ENCODE data around the gene CCDC177. TPM values are rescaled to one million over a fixed set of nuclear protein-coding genes. Genes with fewer than 3 reads are reported as not detected.

Gene CCDC177
- total RNA-seq, 1 experiment from 2014 or later: not detected

DNA sequence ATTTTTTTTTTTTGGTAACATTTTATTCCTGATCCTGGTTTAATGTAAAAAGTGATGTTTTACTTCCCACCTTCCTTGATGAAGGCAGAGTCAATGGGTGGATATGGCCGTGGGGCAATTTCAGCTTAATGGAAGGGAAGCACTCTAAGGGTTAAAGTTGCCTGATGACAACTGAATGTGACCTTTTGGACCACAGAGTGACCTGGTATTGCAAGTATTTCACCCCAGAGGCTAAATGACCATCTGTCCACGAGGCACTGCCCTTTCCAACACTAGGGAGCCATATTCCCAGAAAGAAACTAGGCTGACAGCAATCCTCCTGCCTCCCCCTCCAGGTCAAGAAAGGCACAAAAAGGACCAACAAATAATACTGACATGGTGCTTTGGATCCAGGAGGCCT lies 4.8 kb downstream of the CCDC177 start:
- DNase-seq (ENCODE audit: low read depth): no peak

DNA sequence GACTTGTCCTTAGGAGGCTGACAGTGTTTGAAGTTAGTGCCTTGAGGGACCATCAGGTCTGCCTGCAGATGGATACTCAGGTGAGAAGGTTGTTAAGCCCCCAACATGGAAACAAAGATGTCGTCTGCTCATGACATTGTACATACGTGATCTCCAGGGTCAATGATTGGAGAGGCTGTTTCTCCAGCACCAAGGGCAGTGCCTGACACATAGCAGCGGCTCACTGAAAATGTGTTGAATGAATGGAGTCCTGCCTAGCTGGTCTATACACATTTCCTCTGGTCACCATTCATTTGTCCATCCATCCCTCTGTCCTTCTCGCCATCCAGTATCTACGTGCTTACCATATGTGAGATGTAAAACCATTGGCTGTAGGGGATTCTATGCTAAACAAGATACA lies 7.1 kb downstream of the CCDC177 start:
- DNase-seq (ENCODE audit: low read depth): no peak

DNA sequence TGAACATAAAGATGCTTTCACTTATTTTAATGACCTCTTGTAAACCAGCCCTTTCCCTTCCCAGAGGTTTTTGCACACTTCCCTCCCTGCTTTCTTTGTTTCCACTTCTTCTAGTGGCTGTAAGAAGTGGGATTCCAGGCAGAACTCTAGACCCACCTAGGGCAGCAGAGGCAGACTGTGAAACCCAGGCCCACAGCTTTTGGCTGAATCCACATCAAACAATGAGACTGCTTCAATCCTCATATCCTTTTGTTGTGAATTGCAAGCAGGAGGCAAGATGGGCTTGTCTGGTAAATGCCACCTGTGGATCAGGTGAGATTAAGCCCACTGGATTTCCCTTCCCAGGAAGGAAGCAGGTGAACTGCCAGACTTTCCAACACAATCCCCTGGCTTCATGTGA lies 12.8 kb downstream of the CCDC177 start:
- DNase-seq (ENCODE audit: low read depth): no peak

- no peak for DNase-seq (ENCODE audit: low read depth)
These were observed 13.8 kb downstream of the CCDC177 start for GRCh38 chr14:69560826-69561225.

- no peak for DNase-seq (ENCODE audit: low read depth)
These were observed 15.1 kb downstream of the CCDC177 start for GRCh38 chr14:69559581-69560011.

GRCh38 chr14:69558774-69559173 lies 15.9 kb downstream of the CCDC177 start:
- DNase-seq (ENCODE audit: low read depth): no peak

DNA sequence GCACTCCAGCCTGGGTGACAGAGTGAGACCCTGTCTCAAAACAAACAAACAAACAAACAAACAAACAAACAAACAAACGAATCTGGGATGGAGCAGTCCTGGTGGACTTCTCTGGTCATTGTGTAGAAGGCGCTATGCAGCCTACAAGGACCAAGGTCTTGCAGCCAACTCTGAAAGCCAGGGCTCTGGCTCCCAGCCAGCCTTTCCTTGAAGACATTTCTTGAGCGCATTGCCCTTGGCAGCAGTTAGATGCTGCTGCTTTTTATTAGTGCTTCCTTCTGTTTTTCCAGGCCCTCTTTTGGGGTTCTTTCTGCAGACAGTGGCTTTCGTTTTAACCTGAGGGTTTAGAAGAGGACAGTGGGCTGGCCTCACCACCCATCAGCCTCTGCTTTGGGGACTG lies 20.2 kb downstream of the CCDC177 start:
- DNase-seq (ENCODE audit: low read depth): no peak

DNA sequence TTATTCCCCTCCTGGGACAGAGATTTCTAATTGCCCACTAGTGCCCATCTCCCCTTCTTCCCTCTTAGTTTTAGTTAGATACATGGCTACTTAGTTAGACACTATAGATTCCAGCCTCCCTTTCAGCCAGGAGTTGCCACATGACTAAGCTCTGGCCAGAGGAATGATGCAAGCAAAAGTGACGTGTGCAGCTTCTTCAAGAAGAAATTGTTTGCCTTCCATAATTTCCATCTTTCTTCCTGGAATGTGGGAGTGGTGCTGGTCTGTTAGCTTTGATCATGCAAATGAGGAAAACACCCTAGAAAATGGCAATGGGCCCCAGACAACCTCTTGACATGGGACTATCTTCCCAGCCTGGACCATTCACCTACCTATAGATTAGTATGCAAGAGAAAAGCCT lies 21.4 kb downstream of the CCDC177 start:
- DNase-seq (ENCODE audit: low read depth): no peak

DNA sequence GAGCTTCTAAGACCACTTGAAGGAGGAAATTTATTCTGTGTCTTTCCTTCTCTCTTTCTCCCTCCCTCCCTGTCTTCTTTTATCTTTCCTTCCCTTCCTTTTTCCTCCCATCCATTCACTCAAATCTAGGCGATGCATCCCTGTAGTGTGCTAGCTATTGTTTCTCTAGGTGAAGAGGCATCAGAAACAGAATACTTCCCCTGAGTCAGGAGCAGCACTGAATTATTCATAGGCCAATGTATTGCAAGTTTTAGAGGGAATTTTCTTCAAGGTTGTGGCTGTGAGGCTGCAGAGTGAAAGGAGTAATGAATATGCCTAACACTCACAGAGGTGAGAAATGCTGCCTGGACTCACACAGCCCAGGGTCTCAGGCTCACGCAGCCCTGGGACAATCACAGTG lies 23.2 kb downstream of the CCDC177 start:
- DNase-seq (ENCODE audit: low read depth): no peak

GRCh38 chr14:69548566-69548965 lies 26.1 kb downstream of the CCDC177 start:
- no peak for DNase-seq (ENCODE audit: low read depth)

DNA sequence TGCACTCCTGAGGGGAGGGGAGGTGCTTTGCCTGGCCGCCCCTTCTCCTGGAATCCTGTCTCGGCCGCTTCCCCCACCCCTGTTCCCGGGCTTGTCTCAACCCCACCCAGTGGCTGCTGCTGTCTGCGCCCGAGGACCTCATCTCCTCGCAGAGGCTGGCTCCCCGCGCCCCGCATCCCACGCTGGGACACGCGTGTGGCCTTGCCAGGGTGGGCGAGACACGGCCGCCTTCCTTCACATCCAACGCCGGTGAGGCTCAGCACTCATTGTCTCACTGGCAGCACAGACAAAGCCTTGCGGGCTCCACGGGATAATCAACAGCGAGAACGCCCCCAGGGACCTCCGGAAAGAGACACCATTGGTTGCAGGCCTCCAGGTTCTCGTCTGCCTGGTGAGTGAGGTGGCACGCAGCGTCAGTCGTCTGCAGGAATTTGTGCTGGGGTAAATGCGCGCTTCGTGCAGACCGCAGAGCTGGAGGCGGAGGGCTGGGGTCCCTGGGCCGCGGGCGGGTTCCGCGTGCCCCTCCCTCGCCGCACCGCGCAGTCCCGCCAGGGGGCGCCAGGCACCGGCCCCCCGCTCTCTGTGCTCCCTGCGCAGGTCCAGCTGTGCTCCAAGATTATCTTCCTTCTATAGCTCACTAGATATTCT lies 26.8 kb downstream of the CCDC177 start:
- DNase-seq (ENCODE audit: low read depth): no peak

DNA sequence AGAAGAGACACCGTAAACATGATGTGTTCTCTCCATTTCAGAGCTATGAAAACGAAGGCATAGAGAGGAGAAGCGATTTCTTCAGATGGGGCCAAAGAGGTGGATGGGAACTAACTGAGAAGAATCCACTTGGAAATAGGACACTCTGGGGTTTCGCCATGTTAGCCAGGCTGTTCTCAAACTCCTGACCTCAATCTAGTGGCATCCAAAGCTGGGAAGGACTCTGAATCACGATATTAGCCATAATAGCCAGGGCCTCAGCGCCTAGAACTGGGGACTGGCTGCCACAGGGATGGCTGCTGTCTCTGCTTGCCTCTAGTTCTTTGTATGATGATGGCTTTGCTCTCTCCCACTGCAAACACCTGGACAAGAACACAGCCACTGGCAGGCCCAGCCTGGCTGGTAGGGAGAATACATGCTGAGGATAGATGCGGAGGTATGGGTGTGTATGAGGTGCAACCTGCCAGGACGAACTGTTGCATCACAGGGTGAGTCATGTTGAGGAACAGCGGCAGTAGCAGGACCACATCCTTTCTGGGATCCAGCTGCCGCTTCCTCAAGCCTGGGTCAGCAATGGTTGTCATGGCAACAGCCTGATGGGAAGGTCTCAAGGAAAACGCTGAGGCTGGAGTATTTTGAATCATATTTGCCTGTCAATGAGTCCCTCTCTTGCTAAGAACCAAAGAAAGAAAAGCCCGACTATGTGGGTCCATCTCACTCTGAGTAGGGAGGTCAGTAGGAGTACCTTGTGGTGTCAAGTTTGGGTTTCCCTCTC lies 31.1 kb downstream of the CCDC177 start:
- DNase-seq (ENCODE audit: low read depth): peak; percentile 95

GRCh38 chr14:69542311-69542710 lies 32.4 kb downstream of the CCDC177 start:
- no peak for DNase-seq (ENCODE audit: low read depth)

- no peak for DNase-seq (ENCODE audit: low read depth)
These were observed 33.9 kb downstream of the CCDC177 start for GRCh38 chr14:69540654-69541335.

GRCh38 chr14:69539631-69540410 lies 34.9 kb downstream of the CCDC177 start:
- DNase-seq (ENCODE audit: low read depth): peak; percentile 32

DNA sequence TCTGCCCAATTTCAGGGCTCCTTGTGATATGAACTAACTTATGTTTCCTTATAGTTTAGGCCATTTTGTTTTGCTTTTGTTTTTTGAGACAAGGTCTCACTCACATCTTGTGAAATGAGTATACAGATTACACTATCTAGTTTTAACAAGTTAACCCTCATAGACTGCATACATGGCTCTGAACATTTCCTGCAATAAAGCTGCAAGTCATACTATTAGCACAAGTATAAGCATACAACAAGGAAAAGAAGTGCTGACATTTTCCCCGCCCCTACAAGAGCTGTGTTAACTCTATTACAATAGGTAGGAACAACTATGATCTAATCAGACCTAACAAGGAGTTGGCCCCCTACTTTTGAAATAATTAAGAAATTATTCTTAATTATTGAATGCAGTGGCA lies 35.9 kb downstream of the CCDC177 start:
- no peak for DNase-seq (ENCODE audit: low read depth)

DNA sequence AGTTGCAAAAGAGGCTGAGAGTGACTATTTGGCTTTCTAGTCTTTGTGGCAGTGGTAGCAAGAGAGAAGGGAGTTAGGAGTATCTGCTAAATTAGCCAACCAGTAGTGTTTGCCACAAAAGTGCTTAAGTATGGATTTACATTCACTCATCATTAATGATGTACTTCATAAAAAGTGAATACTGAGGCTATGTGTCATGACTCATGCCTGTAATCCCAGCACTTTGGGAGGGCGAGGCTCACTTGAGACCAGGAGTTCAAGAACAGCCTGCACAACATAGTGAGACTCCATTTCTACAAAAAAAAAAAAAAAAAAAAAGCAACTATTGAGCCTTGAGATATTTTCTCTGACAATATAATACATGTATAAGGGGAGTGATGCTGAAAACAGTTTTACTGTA lies 36.8 kb downstream of the CCDC177 start:
- DNase-seq (ENCODE audit: low read depth): no peak

DNA sequence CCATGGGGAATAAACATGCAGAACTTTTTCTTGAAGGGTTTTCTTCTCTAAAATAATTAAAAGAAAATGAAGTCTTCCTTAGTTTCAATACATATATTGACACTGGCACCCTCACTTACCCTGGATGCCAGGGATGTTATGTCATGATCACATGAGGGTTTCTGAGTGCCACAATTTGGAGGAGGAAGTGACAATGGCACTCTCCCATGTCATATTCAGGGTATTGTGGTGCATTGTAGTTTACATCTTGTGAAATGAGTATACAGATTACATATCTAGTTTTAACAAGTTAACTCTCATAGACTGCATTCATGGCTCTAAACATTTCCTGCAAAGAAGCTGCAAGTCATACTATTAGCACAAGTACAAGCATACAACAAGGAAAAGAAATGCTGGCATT lies 37.7 kb downstream of the CCDC177 start:
- DNase-seq (ENCODE audit: low read depth): no peak

DNA sequence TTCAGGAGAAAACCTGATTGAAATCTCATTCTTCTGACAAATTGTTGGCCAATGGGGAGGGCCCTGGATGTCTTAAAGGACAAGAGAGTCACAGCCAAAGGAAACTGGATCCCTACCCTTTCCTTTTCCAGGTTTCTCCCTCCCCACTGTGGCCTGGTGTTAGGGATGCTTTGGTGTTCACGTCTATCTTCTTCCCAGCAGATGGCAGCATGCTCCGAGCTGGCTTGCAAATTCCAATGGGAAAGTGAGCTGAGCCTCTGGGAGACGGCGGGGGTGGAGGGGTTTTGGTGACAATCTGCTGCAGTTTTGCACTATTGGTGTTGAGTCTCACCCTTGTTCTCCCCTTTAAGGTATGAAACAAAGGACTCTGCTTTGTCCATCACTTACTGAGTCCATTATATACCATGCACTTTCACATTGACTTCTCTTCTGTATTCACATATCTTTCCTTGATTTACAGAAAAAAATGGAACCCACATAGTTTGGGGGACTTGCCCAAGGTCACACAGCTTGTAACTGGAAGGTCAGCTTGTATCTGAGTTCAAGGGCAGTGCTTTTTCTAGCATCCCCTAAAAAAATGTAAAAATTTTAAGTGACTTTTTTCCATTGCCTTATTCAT lies 39.3 kb downstream of the CCDC177 start:
- peak; percentile 37 for DNase-seq (ENCODE audit: low read depth)

GRCh38 chr14:69532561-69533340 lies 41.9 kb downstream of the CCDC177 start:
- DNase-seq (ENCODE audit: low read depth): peak; percentile 6

GRCh38 chr14:69531135-69531534 lies 43.5 kb downstream of the CCDC177 start:
- no peak for DNase-seq (ENCODE audit: low read depth)
